ENCODE results near the gene ARHGEF17. TPM values are rescaled to one million over a fixed set of nuclear protein-coding genes. Genes with fewer than 3 reads are reported as not detected.

Gene ARHGEF17
- total and polyA plus RNA-seq, 2 experiments from 2014 or later: 30.2 to 35.6 TPM

DNA sequence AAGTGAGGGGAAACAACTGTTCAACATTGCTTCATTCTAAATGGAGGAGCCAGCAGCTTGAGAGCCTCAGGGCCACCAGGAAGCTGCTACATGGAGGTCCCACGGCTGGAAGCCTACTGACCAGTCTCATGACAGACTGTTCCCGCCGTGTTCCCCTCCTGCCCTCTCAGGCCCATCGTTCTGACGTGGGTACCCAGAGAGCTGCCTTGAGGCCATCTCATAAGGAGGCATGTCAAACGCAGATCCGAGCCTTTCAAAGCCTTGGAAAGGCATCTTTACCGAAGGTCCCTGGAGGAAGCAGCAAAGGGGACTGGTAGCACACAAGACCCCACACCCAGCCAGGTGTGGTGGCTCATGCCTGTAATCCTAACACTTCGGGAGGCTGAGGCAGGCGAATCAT lies 8.3 kb upstream of the ARHGEF17 start:
- Histone ChIP-seq H3K4me1 (ENCODE audit: insufficient read depth) (no peaks in the 10 kb centered on the region), H3K79me2 (no peaks in the 10 kb centered on the region), H3K9me2 (replicated peaks; ENCODE audit: insufficient read depth) (no peaks in the 10 kb centered on the region), H3K27me3 (no peaks in the 10 kb centered on the region), H3K36me3 (replicated peaks; ENCODE audit: insufficient read depth, low read depth) (no peaks in the 10 kb centered on the region), H3K27ac (no peak overlapping the region), H2AFZ (no peak overlapping the region), H3K4me2 (no peak overlapping the region), H4K20me1 (ENCODE audit: insufficient read depth, poor library complexity, severe bottlenecking) (no peaks in the 10 kb centered on the region), H3K4me3 (no peak overlapping the region), H3K9me3 (ENCODE audit: low read depth) (no peaks in the 10 kb centered on the region)
- DNase-seq (ENCODE audit: low spot score): no peak
- WGBS (ENCODE audit: low lambda C conversion rate, missing lambda C conversion rate): 87% methylated on average over 10 of the region's 10 CpGs
- TF ChIP-seq EZH2 (IDR thresholded peaks at IDR 0.05; ENCODE audit: borderline replicate concordance) (no peak), EZH2phosphoT487 (IDR thresholded peaks at IDR 0.05; ENCODE audit: low read depth, severe bottlenecking, unreplicated experiment) (no peak)
- TF ChIP-seq, protein P1, sequence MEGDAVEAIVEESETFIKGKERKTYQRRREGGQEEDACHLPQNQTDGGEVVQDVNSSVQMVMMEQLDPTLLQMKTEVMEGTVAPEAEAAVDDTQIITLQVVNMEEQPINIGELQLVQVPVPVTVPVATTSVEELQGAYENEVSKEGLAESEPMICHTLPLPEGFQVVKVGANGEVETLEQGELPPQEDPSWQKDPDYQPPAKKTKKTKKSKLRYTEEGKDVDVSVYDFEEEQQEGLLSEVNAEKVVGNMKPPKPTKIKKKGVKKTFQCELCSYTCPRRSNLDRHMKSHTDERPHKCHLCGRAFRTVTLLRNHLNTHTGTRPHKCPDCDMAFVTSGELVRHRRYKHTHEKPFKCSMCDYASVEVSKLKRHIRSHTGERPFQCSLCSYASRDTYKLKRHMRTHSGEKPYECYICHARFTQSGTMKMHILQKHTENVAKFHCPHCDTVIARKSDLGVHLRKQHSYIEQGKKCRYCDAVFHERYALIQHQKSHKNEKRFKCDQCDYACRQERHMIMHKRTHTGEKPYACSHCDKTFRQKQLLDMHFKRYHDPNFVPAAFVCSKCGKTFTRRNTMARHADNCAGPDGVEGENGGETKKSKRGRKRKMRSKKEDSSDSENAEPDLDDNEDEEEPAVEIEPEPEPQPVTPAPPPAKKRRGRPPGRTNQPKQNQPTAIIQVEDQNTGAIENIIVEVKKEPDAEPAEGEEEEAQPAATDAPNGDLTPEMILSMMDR (IDR thresholded peaks at IDR 0.05; ENCODE audit: poor library complexity): no peak

GRCh38 chr11:73306069-73306841 lies 1.8 kb upstream of the ARHGEF17 start:
- Histone ChIP-seq H3K27ac (peak overlapping the region; percentile 86), H3K27me3 (no peaks in the 10 kb centered on the region), H3K4me1 (ENCODE audit: insufficient read depth) (peaks cover 26% of the 10 kb centered on the region), H3K36me3 (replicated peaks; ENCODE audit: insufficient read depth, low read depth) (no peaks in the 10 kb centered on the region), H4K20me1 (ENCODE audit: insufficient read depth, poor library complexity, severe bottlenecking) (peaks cover 18% of the 10 kb centered on the region), H3K9me2 (replicated peaks; ENCODE audit: insufficient read depth) (no peaks in the 10 kb centered on the region), H3K79me2 (peaks cover 27% of the 10 kb centered on the region), H2AFZ (no peak overlapping the region), H3K9me3 (ENCODE audit: low read depth) (no peaks in the 10 kb centered on the region), H3K4me3 (no peak overlapping the region), H3K4me2 (peak overlapping the region; percentile 85)
- no peak for TF ChIP-seq EZH2phosphoT487 (IDR thresholded peaks at IDR 0.05; ENCODE audit: low read depth, severe bottlenecking, unreplicated experiment)
- DNase-seq (ENCODE audit: low spot score): no peak
- 85% methylated on average over 7 of the region's 7 CpGs for whole genome bisulfite sequencing (ENCODE audit: low lambda C conversion rate, missing lambda C conversion rate)

DNA sequence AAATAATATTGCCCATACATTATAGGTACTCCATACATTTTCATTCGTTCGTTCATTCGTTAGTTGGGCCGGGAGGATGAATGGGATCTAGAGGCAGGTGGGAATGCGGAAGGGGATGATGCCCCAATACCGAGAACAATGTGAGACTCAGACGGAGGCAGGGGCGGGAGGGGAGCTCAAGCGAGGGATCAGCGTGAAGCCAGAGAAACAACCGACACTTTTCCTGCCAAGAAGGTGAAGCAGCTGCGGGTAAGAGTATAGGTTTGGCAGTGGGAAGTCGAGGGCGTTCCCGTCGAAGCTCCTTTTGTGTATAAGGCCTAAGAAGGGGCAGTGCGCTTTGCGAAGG lies 1.1 kb upstream of the ARHGEF17 start:
- Histone ChIP-seq H3K9me2 (replicated peaks; ENCODE audit: insufficient read depth) (no peaks in the 10 kb centered on the region), H3K36me3 (replicated peaks; ENCODE audit: insufficient read depth, low read depth) (no peaks in the 10 kb centered on the region), H3K4me2 (peak overlapping the region; percentile 85), H3K27ac (peak overlapping the region; percentile 86), H2AFZ (peak overlapping the region; percentile 55), H4K20me1 (ENCODE audit: insufficient read depth, poor library complexity, severe bottlenecking) (peaks cover 25% of the 10 kb centered on the region), H3K79me2 (peaks cover 34% of the 10 kb centered on the region), H3K4me1 (ENCODE audit: insufficient read depth) (peaks cover 33% of the 10 kb centered on the region), H3K4me3 (peak overlapping the region; percentile 16), H3K9me3 (ENCODE audit: low read depth) (no peaks in the 10 kb centered on the region), H3K27me3 (no peaks in the 10 kb centered on the region)
- WGBS (ENCODE audit: low lambda C conversion rate, missing lambda C conversion rate): 9% methylated on average over 16 of the region's 18 CpGs
- no peak for DNase-seq (ENCODE audit: low spot score)
- TF ChIP-seq, protein P1 (IDR thresholded peaks at IDR 0.05; ENCODE audit: poor library complexity): no peak
- no peak for TF ChIP-seq EZH2phosphoT487 (IDR thresholded peaks at IDR 0.05; ENCODE audit: low read depth, severe bottlenecking, unreplicated experiment)
- no peak for TF ChIP-seq EZH2 (IDR thresholded peaks at IDR 0.05; ENCODE audit: borderline replicate concordance)

DNA sequence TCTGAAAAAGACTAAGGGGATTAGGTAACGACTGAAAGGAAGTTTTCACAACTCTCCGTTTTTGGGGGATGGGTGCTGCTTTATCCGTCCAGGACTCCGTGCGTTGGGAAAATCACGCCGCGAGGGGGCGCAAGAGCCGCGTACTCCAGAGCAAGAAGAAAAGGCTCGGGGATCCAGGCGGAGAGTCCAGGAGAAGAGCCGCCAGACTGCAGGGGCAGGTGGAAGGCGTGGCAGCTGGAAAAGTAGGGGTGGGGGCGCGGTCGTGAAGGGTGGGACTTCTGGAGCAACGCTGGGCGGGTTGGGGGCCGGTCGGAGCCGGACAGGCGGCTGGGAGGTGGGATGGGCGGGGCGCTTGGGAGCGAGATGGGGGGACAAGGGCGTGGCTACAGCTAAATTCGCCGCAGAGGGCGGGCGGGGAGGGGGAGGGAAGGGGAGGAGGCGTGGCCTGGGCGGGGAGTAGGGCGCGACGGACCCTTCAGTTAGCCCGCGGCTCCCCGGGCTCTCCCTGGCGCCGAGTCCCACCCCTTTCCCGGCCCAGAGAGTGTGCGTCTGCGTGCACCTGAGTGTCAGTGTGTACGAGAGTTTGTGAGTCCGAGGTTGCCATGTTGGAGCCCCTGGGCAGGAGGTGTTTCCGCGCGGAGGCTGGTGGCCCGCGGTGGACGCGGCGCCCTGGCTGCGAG lies 613 bp upstream of the ARHGEF17 start:
- H3K9me2 ChIP-seq (replicated peaks; ENCODE audit: insufficient read depth): no peaks in the 10 kb centered on the region
- peak overlapping the region; percentile 55 for H2AFZ ChIP-seq
- H3K36me3 ChIP-seq (replicated peaks; ENCODE audit: insufficient read depth, low read depth): no peaks in the 10 kb centered on the region
- no peaks in the 10 kb centered on the region for H3K27me3 ChIP-seq
- DNase-seq (ENCODE audit: low spot score): peak; percentile 99
- H3K4me3 ChIP-seq: peak overlapping the region; percentile 88
- H3K4me2 ChIP-seq: peak overlapping the region; percentile 85
- TF ChIP-seq EZH2 (IDR thresholded peaks at IDR 0.05; ENCODE audit: borderline replicate concordance): no peak
- TF ChIP-seq, protein P1 (IDR thresholded peaks at IDR 0.05; ENCODE audit: poor library complexity): peak; percentile 98
- H4K20me1 ChIP-seq (ENCODE audit: insufficient read depth, poor library complexity, severe bottlenecking): peaks cover 30% of the 10 kb centered on the region
- peak overlapping the region; percentile 100 for H3K27ac ChIP-seq
- no peaks in the 10 kb centered on the region for H3K9me3 ChIP-seq (ENCODE audit: low read depth)
- H3K4me1 ChIP-seq (ENCODE audit: insufficient read depth): peaks cover 38% of the 10 kb centered on the region
- 1% methylated on average over 28 of the region's 56 CpGs for WGBS (ENCODE audit: low lambda C conversion rate, missing lambda C conversion rate)
- H3K79me2 ChIP-seq: peaks cover 39% of the 10 kb centered on the region
